ENCODE results near the gene LSM10. TPM values are rescaled to one million over a fixed set of nuclear protein-coding genes. Genes with fewer than 3 reads are reported as not detected.

LSM10 gene
- total and polyA plus RNA-seq, 2 experiments from 2014 or later: 20.6 to 75.7 TPM

DNA sequence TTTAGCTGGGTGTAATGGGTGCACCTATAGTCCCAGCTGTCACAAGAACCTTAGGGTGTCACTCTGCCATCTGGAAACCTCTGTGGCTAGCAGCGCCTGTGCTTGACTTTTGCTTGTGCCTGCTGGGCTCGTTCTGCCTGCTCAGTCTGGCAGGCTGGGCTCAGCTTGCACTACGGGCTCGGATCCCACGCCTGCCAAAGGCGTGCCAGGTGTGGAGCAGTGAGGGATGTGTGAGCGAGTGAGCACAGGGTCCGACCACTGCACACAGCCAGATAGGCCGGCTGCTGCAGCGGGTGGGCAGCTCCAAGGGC is 2.8 kb upstream of the LSM10 start:
- Histone ChIP-seq H3K4me1 (ENCODE audit: low read depth) (peaks cover 5% of the 10 kb centered on the region), H3K27ac (peak overlapping the region; percentile 93), H3K36me3 (no peaks in the 10 kb centered on the region), H3K9me3 (ENCODE audit: low read depth) (no peaks in the 10 kb centered on the region), H3K4me3 (peak overlapping the region; percentile 60), H3K27me3 (no peaks in the 10 kb centered on the region)
- DNase-seq (ENCODE audit: low read depth in 1 of 2, low spot score in 1 of 2): peak in 1 of 2 donors; percentile 2
- TF ChIP-seq, protein P1, sequence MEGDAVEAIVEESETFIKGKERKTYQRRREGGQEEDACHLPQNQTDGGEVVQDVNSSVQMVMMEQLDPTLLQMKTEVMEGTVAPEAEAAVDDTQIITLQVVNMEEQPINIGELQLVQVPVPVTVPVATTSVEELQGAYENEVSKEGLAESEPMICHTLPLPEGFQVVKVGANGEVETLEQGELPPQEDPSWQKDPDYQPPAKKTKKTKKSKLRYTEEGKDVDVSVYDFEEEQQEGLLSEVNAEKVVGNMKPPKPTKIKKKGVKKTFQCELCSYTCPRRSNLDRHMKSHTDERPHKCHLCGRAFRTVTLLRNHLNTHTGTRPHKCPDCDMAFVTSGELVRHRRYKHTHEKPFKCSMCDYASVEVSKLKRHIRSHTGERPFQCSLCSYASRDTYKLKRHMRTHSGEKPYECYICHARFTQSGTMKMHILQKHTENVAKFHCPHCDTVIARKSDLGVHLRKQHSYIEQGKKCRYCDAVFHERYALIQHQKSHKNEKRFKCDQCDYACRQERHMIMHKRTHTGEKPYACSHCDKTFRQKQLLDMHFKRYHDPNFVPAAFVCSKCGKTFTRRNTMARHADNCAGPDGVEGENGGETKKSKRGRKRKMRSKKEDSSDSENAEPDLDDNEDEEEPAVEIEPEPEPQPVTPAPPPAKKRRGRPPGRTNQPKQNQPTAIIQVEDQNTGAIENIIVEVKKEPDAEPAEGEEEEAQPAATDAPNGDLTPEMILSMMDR (IDR thresholded peaks at IDR 0.05; ENCODE audit: low read depth, low read length): no peak

DNA sequence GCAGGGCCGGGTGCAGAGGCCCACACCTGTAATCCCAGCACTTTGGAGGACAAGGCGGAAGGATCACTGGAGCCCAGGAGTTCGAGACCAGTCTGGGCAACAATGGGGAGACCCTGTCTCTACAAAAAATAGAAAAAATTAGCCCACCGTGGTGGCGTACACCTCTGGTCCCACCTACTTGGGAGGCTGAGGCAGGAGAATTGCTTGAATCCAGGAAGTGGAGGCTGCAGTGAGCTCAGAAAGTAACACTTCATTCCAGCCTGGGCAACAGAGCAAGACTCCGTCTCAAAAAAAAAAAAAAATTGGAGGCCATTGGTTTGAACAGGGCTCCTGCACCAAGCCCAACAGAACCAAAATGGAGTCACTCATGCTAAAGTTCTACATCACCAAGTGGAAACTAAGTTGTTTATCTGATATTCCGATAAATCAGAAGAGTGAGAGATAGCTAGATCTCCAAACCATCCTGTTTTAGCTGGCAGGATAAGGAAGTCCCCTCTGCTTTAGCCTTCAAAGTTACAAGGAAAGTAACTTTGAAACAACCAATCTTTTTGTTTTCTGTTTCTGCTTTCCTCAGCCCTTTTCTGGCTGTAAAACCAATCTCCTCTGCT is 766 bp upstream of the LSM10 start:
- H3K27ac ChIP-seq: no peak overlapping the region
- DNase-seq (ENCODE audit: low read depth in 1 of 2, low spot score in 1 of 2): no peak
- H3K4me3 ChIP-seq: no peak overlapping the region
- peaks cover 5% of the 10 kb centered on the region for H3K4me1 ChIP-seq (ENCODE audit: low read depth)
- peaks cover 4% of the 10 kb centered on the region for H3K36me3 ChIP-seq
- TF ChIP-seq, protein P1 (IDR thresholded peaks at IDR 0.05; ENCODE audit: low read depth, low read length): no peak
- no peaks in the 10 kb centered on the region for H3K27me3 ChIP-seq
- no peaks in the 10 kb centered on the region for H3K9me3 ChIP-seq (ENCODE audit: low read depth)

DNA sequence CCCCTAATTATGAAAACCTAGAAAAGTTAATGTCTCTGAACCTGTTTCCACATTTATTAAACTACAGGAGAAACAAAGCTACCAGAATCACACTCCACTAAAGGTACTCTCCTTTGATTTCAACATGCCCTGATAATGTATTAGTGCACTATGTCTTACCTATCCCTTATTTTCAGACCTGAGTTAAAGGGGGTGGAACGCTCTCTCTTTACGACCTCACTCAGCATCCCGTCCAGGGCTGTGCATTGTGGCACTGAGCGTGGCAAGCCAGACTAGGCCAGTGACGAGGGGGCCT is 678 bp downstream of the LSM10 start:
- Histone ChIP-seq H3K27me3 (no peaks in the 10 kb centered on the region), H3K27ac (peak overlapping the region; percentile 83), H3K4me1 (ENCODE audit: low read depth) (peaks cover 5% of the 10 kb centered on the region), H3K4me3 (peak overlapping the region; percentile 87), H3K9me3 (ENCODE audit: low read depth) (no peaks in the 10 kb centered on the region), H3K36me3 (peaks cover 13% of the 10 kb centered on the region)
- TF ChIP-seq, protein P1 (IDR thresholded peaks at IDR 0.05; ENCODE audit: low read depth, low read length): no peak
- DNase-seq (ENCODE audit: low read depth in 1 of 2, low spot score in 1 of 2): no peak

DNA sequence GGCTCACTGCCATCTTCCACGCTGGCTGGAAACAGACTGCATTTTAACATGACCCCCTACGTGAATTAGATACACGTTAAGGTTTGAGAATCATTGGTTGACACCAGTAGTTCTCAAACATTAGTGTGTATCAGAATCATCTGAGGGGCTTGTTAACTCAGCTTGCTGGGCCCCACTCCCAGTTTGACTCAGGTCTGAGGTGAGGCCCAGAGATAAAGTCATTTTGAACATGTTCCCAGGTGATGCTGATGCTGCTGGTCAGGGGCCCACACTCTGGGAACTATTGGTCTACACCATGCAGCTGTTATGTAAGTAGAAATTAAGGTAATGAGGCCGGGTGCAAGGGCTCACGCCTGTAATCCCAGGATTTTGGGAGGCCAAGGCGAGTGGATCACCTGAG is 1.3 kb downstream of the LSM10 start:
- no peak overlapping the region for H3K27ac ChIP-seq
- no peak for DNase-seq (ENCODE audit: low read depth in 1 of 2, low spot score in 1 of 2)
- no peaks in the 10 kb centered on the region for H3K27me3 ChIP-seq
- no peak overlapping the region for H3K4me3 ChIP-seq
- TF ChIP-seq, protein P1 (IDR thresholded peaks at IDR 0.05; ENCODE audit: low read depth, low read length): no peak
- H3K36me3 ChIP-seq: peaks cover 16% of the 10 kb centered on the region
- H3K4me1 ChIP-seq (ENCODE audit: low read depth): peaks cover 5% of the 10 kb centered on the region
- no peaks in the 10 kb centered on the region for H3K9me3 ChIP-seq (ENCODE audit: low read depth)

DNA sequence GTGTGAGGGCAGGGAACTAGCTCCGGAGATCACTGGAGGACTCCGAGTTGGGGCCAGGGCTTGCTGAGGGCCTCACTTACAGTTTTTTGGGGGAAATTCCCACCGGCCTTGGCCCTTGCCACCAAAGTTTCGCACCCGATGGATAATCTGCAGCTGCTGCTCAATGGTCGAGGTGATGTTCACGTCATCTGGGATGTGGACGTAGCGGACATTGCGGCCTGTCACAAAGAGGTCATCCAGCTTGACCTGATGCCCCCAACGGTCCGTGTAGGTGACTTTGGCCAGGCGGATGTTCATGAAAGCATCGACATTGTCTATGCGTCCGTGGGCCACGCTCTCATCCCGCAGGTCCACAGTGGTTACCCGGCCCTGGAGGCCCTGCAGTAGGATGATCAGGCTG is 4.0 kb downstream of the LSM10 start:
- Histone ChIP-seq H3K27ac (no peak overlapping the region), H3K4me1 (ENCODE audit: low read depth) (peaks cover 13% of the 10 kb centered on the region), H3K36me3 (peaks cover 16% of the 10 kb centered on the region), H3K27me3 (no peaks in the 10 kb centered on the region), H3K9me3 (ENCODE audit: low read depth) (no peaks in the 10 kb centered on the region), H3K4me3 (no peak overlapping the region)
- TF ChIP-seq, protein P1 (IDR thresholded peaks at IDR 0.05; ENCODE audit: low read depth, low read length): no peak
- no peak for DNase-seq (ENCODE audit: low read depth in 1 of 2, low spot score in 1 of 2)

DNA sequence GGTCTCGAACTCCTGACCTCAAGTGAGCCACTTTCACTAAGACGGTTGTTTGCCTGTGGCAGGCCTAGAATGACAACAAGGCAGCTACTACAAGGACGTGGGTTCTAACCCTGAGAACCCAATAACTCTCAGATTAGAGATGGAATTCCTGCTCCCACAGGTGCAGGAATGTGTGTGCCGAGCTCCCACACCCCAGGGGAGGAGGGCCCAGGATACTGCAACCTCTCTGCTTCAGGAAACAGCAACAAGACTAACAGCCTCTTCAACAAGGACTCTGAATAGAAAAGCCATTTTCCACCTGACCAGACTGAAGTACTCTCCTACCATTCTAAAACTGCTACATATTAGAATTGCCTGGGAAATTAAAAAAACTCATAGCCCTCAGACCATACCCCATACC is 4.9 kb downstream of the LSM10 start:
- no peak overlapping the region for H3K4me3 ChIP-seq
- no peaks in the 10 kb centered on the region for H3K9me3 ChIP-seq (ENCODE audit: low read depth)
- H3K27me3 ChIP-seq: no peaks in the 10 kb centered on the region
- no peak for DNase-seq (ENCODE audit: low read depth in 1 of 2, low spot score in 1 of 2)
- peaks cover 16% of the 10 kb centered on the region for H3K36me3 ChIP-seq
- H3K27ac ChIP-seq: no peak overlapping the region
- H3K4me1 ChIP-seq (ENCODE audit: low read depth): peaks cover 13% of the 10 kb centered on the region
- TF ChIP-seq, protein P1 (IDR thresholded peaks at IDR 0.05; ENCODE audit: low read depth, low read length): no peak

Data from cardiac muscle cell (in vitro differentiated cells and primary cell).